GM23248 (cell line): ENCODE measurements around the gene C2CD5.

Experiments used
- EZH2 ChIP-seq: fragments of 200-600 bp; sonication (generic); IDR thresholded peaks from 2 replicates; pipeline ENCODE4 v1.6.1; 2018; ENCODE audit warnings: antibody characterized with exemption, mild to moderate bottlenecking; ENCODE audit not compliant: insufficient read depth, poor library complexity, severe bottlenecking
- EZH2phosphoT487 ChIP-seq: fragments of 200-600 bp; sonication (generic); IDR thresholded peaks from 2 replicates; pipeline ENCODE4 v1.6.1; 2018; ENCODE audit warnings: antibody characterized with exemption, moderate library complexity, mild to moderate bottlenecking, low read depth; ENCODE audit not compliant: insufficient read depth

- TF ChIP-seq EZH2phosphoT487 (no peak), EZH2 (no peak)
These were observed 133.9 kb downstream of the C2CD5 start for GRCh38 chr12:22410486-22410885.
